ENCODE results near the gene FXR1.

DNA sequence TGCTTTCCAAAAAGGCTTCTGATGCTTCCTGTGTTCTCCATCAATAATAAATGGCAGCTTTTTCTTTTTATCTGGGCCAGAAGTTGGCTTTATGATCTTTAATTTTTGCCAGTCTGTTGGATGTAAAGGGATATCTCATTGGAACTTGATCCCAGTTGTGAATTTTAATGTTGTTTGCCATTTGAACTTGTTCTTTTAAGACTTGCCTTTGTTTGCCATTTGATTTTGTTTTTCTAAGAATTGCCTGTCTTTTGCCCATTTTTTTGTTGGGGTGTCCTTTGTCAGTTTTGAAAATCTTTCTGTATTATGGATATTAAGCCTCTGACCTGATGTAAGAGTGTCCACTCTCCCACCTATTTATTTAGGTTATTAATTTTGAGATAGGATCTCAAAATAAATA, 9.8 kb downstream of the FXR1 start:
- TF ChIP-seq POLR2A (IDR thresholded peaks at IDR 0.05) (no peak), CTCF (IDR thresholded peaks at IDR 0.05) (no peak)

Measured in breast epithelium (tissue), 3 donors.